ENCODE data around the gene SS18L1. TPM values are rescaled to one million over a fixed set of nuclear protein-coding genes. Genes with fewer than 3 reads are reported as not detected.

SS18L1 gene
- 5.7 and 8.9 TPM in 2 replicates for total RNA-seq (ENCODE audit: low replicate concordance)

- peak; percentile 78 for DNase-seq (ENCODE audit: low read depth)
- peak within 1 kb of the TSS; percentile 77 for H3K4me3 ChIP-seq (ENCODE audit: low read depth, low read length)
- no peak for TF ChIP-seq CTCF (IDR thresholded peaks at IDR 0.05; ENCODE audit: insufficient read depth, low read length)
Observed at GRCh38 chr20:62143081-62143956, at the start of gene SS18L1, which contains the start of gene PSMA7. Gene SS18L1, plus strand, starts transcription at chr20:62143769. Its CDS starts 52 bp downstream, at chr20:62143821. Gene PSMA7, minus strand, starts transcription at chr20:62143394. Its CDS starts 91 bp downstream, at chr20:62143303.

DNA sequence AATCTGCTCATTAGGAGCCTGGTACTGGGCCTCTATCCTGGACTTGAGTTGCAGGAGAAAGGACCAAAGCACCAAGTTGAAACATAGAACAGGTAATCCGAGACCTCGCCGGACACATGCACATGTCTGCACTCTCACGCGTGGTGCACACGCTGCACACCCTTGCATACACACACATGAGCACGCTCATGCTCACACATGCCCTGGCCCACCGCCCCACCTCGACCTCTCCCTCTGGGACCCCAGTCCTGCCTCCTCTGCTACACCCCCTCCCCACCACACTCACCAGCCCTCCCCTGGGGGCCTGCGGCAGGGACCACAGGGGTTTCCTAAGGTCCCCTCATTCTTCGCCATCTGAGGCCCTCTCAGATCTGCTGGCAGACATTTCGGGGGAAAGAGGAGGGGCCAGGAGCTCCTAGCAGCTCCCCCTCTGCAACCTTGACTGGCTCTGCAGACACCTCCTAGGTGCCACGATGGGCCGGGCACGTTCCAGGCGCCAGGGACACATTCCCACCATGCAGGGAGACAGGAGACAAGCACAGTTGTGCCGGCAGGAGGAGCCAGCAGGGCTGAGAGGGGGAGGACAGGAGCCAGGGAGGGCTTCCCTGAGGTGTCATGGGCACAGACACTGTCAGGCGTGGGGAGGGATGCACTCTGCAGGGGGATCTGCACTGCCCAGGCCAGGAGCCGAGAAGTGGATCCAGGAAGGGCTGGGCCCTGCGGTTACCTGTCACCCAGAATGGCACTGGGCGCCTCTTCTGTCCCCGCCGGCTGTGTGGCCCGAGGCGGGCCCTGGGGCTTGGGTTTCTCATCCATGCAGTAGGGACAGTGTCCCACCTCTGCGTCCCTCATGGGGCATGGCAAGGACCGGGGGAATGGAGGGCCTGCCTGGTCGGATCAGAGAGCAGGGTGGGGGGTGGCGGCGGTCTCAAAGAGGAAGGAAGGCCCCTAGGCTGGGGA is 46.9 kb upstream of the SS18L1 start:
- H3K4me3 ChIP-seq (ENCODE audit: low read depth, low read length), result no peak overlapping the region
- no peak for TF ChIP-seq CTCF (IDR thresholded peaks at IDR 0.05; ENCODE audit: insufficient read depth, low read length)
- no peak for DNase-seq (ENCODE audit: low read depth)

DNA sequence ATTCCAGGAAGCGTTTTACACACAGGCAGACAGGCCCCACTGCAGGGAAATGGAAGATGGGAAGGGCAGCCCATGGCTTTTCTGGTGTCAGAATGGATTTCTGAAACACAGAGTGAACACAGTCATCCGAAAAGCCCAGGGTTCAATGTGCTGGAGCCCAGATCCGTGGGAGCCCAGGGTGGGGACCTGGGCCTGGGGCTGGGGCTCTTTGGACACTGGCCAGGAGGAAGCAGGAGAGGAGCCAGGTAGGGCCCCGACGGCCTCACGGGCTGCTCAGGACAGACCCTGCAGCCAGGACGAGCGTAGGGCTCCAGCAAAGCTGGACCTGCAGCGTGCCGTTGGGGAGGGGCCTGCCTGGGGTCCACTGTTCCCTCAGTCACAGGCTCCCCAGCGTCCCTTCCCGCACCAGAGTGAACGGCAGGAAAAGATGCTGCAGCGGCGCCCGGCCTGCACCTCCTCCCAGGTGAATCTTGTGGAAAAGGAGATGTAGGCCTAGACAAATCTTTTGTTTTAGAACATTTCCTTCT is 45.6 kb upstream of the SS18L1 start:
- TF ChIP-seq CTCF (IDR thresholded peaks at IDR 0.05; ENCODE audit: insufficient read depth, low read length), result no peak
- H3K4me3 ChIP-seq (ENCODE audit: low read depth, low read length), result no peak overlapping the region
- DNase-seq (ENCODE audit: low read depth), result no peak

GRCh38 chr20:62101078-62101477 is 42.5 kb upstream of the SS18L1 start:
- DNase-seq (ENCODE audit: low read depth), result no peak
- TF ChIP-seq CTCF (IDR thresholded peaks at IDR 0.05; ENCODE audit: insufficient read depth, low read length), result no peak
- H3K4me3 ChIP-seq (ENCODE audit: low read depth, low read length), result no peak overlapping the region

DNA sequence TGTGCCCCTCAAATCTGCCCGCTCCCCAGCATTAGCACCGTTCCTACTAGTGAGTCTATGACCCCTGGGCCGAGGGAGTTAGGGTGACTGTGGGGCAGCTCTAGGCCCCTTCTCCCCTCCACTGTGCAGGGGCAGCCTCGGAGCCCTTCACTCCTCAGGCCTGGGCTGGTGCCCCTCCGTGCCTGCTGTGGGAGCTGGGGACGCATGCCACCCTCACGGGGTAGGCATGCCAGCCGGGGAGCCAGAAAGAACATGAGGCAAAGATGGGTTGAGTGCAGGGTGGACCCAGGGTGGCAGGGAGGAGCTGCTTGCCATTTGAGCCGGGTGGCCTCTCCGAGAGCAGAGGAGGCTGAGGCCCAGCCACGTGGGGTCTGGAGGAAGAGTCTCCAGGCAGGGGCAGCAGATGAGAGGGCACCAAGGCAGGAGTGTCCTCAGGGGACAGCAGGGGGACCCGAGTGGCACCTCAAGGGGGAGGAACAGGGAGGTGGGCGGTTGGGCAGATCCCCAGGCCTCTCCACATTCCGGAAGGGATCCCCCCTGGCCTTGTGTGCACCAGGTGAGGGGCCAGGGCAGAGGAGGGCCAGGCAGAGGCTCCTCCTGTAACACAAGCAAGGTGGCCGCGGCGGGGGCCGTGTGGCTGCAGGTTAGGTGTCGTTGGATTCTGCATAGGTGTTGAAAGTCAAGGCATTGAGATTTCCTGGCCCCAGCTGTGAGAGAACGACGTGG is 39.9 kb upstream of the SS18L1 start:
- TF ChIP-seq CTCF (IDR thresholded peaks at IDR 0.05; ENCODE audit: insufficient read depth, low read length), result no peak
- H3K4me3 ChIP-seq (ENCODE audit: low read depth, low read length), result no peak overlapping the region
- DNase-seq (ENCODE audit: low read depth), result no peak

Measured in fibroblast of the aortic adventitia (primary cell).